GM19397 (cell line): ENCODE measurements around the gene NOL7.

Source experiments
- ATAC-seq: cut with Tn5 transposase; IDR thresholded peaks from one replicate; pipeline ENCODE4 v1.9.1; 2021; ENCODE audit warnings: mild to moderate bottlenecking, moderate library complexity; ENCODE audit not compliant: unreplicated experiment

The NOL7 gene

DNA sequence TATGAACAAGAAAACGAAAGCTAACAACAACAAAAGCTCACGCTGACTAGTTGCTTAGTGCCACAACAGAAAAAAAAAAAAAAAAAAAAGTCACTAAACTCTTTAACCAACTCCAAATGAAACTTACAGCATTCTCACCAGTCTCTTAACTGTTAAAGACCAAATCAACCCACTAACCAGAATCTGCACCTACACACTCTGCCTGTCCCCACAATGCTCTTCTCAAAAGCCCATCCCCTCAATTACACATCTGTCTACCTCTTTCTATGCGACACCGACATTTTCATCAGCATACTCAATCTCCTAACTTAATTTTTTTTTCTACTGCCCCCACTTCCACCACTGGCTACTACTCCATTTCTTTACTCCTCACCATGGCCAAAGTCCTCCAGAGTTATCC, 34.3 kb downstream of the NOL7 start:
- no peak for ATAC-seq

- no peak for ATAC-seq
Measured at GRCh38 chr6:13653296-13653695, 38.2 kb downstream of the NOL7 start.

DNA sequence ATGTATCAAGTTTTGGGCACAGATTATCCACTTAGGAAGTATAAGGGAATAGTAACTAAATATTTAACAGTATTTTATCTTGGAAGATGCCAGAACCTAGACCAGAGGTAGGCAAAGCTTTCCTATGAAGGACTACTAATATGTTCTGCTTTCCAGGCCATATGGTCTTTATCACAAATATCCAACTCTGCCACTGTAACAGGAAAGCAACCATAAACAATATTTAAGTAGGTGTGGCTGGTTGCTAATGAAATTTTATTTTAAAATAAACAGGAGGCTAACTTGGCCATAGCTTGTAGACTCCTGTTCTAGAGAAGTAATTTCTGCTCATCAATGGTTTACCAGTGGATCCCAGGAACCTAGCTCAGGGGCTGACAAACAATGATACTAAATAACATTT, 39.4 kb downstream of the NOL7 start:
- no peak for ATAC-seq

GRCh38 chr6:13655700-13656099, 40.6 kb downstream of the NOL7 start:
- ATAC-seq: no peak

- no peak for ATAC-seq
Measured at GRCh38 chr6:13660273-13660672, 45.1 kb downstream of the NOL7 start.

DNA sequence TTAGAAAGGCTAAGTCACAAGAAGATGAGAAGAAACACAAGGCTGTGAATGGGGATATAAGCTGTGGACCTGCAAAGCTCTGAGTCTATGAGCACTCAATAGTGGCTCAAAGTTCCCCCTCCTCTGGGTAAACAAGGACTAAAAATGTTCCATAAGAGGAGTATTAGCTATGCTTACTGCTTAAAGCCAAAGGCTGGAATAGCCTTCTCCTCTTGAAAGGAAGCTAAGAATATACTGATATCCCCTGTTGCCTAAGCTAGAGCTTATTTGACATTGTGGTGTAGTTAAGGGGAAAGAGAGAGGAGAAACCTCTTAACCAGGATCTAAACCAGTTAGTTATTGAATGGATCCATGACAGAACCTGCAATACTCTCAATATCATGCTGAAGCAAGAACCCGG, 45.8 kb downstream of the NOL7 start:
- ATAC-seq: no peak

DNA sequence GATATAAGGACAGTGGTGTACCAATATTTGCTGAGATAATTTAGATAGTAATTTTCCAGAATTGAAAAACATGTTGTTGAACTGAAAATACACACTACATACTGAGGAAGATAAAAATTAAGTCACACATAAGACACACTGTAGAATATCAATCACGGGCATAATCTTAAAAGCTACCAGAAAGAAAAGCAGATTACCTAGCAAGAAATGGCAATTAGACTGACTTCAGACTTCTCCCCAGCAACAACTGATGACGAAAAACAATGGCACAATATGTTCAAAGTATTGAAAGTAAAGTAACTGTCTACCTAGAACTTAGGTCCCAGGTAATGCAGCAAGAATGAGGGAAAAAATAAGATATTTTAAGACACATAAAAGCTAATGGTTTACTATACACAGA, 46.5 kb downstream of the NOL7 start:
- no peak for ATAC-seq

DNA sequence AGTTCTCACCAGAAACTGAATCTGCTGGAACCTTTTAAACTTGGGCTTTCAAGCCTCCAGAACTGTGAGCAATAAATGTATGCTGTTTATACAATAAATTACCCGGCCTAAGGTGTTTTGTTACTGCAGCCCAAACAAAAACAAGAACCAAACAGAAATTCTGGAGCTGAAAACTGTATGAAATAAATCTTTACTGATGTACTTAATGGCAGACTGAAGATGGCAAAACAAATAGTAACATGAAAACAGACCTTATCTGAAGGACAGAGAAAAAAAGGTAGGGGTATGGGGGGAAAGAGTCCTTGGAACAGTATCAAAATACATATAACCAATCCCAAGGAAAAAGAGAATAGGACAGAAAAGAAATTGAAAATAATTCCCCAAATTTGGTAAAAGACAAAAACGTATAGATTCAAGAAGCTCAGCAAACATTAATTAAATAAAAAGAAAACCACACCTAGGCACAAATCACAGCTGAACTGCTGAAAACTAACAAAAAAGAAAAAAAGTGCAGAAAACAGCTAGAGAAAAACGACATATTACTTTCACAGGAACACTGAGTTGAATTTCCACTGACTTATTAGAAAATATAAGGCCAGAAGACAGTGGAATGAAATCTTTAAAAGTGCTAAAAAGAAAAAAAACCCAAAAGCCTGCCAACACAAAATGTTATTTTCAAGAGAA, 47.7 kb downstream of the NOL7 start:
- ATAC-seq: no peak

- no peak for ATAC-seq
Measured at GRCh38 chr6:13663986-13664385, 48.9 kb downstream of the NOL7 start.

DNA sequence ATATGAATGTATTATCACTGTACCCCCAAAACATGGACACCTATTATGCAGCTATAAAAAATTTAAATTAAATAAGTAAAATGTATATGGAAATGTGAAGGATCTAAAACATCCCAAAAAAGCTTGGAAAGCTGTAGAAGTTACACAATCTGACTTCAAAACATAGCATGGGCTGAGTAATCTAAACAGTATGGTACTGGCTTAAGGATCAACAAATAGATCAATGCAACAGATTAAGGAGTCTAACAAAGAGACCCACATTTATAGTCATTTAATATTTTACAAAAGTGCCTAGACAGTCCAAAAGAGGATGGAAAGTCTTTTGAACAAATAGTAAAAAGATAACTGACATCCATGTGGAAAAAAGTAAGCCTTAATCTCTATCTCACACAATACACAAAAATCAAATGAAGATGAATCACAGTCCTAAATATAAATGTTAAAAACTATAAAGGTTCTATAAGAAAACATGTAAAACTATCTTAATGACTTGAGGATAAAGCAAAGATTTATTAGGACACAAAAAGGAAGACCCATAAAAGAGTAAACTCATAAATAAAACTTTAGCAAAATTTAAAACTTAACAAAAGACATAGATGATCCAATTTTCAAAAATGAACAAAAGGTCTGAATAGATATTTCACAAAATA, 49.7 kb downstream of the NOL7 start:
- ATAC-seq: no peak

- ATAC-seq: no peak
Measured at GRCh38 chr6:13666194-13667105, 51.3 kb downstream of the NOL7 start.

DNA sequence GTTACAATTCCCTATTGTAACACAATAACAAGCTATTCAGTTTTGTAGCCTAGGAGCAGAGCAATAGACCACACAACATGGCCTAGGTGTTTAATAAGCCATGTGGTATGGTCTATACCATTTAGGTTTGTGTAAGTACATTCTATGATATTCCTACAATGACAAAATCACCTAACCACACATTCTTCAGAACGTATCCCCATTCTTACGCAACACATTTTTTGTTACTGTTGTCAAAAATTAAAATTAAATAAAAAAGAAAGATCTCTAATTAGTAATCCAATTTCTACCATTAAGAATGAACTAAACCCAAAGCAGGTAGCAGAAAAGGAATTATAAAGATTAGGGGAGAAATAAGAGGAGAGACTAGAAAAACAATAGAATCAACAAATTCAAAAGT, 52.5 kb downstream of the NOL7 start:
- no peak for ATAC-seq

DNA sequence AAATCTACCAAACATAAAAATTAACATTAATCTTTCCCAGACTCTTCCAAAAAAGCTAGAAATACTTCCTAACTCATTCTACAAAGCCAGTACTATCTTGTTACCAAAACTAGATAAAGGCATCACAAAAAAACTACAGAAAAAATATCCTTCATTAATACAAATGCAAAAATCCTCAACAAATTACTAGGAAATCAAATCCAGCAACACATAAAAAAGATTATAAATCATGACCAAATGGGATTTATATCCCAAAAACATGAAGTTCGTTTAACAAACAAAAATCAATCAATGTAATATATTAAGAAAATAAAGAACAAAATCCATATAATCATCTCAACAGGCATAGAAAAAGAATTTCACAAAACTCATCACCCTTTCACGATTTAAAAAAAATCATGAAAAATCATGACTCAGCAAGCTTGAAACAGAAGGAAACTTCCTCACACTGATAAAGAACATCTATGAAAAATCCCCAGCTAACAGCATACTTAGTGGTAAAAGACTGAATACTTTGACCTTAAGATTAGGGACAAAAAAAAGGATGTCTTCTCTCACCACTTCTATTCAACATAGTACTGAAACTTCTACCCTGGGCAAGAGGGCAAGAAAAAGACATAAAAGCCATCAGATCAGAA, 53.3 kb downstream of the NOL7 start:
- no peak for ATAC-seq

GRCh38 chr6:13669476-13669875, 54.3 kb downstream of the NOL7 start:
- no peak for ATAC-seq
